ENCODE results near the gene RPA3.
"Not testable (repeated sequence)": the region's sequence is repeated elsewhere in the genome, so short reads cannot be mapped to it uniquely, and the experiment has no call there.

Gene RPA3

DNA sequence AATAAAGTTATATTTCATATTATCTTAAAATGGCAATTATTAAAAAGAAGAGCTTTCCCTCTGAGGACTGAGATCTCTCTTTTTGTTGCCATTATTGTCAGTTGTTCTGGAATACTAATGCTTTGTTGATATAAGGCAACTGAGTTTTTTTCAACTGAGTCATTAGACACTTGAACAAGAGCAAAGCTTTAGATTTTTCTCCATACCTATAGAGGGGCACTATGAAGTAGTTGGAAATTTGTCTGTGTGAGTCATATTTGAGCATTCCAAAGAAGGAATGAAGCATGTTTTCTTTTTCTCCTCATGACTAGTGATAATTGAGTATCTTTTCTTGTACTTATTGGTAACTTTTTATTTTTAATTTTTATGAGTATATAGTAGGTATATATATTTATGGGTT, 24.5 kb downstream of the RPA3 start:
- H3K36me3 Mint-ChIP-seq (ENCODE audit: low read depth): peaks cover 28% of the 10 kb centered on the region
- H3K27me3 Mint-ChIP-seq: no peaks in the 10 kb centered on the region
- H3K4me1 Mint-ChIP-seq (ENCODE audit: low read depth): peaks cover 18% of the 10 kb centered on the region
- no peak for DNase-seq
- no peak overlapping the region for H3K27ac Mint-ChIP-seq
- H3K4me3 Mint-ChIP-seq: no peak overlapping the region
- H3K9me3 Mint-ChIP-seq: peaks cover 6% of the 10 kb centered on the region

GRCh38 chr7:7688956-7689355, 29.5 kb downstream of the RPA3 start:
- no peak for DNase-seq
- H3K36me3 Mint-ChIP-seq (ENCODE audit: low read depth): peaks cover 15% of the 10 kb centered on the region
- no peak overlapping the region for H3K4me3 Mint-ChIP-seq

DNA sequence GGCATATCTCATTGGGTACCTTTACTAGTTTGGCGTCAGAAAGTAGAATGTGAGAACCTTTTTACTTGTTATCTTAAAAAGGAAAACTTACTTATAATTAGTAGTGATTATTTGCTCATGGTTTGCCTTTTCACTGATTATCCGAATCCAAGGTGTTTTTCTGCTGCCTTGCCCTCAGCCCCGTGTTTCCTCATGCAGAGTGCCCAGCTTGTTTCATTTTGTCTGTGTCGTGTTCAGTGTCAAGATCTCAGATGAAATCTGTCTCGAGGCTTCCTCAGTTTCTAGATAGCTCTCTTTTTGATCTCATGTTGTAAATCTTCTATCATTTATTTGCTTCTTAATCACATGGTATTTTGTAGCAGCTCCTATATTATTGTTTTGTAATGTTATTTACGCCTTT, 30.1 kb downstream of the RPA3 start:
- Mint-ChIP-seq H3K4me3 (no peak overlapping the region), H3K9me3 (no peaks in the 10 kb centered on the region), H3K36me3 (ENCODE audit: low read depth) (peaks cover 15% of the 10 kb centered on the region), H3K27me3 (no peaks in the 10 kb centered on the region), H3K4me1 (ENCODE audit: low read depth) (peaks cover 17% of the 10 kb centered on the region), H3K27ac (no peak overlapping the region)
- DNase-seq: no peak

More at GRCh38 chr7:7688956-7689355, 29.5 kb downstream of the RPA3 start:
- Mint-ChIP-seq H3K27me3 (no peaks in the 10 kb centered on the region), H3K4me1 (ENCODE audit: low read depth) (peaks cover 17% of the 10 kb centered on the region), H3K9me3 (no peaks in the 10 kb centered on the region), H3K27ac (no peak overlapping the region)

DNA sequence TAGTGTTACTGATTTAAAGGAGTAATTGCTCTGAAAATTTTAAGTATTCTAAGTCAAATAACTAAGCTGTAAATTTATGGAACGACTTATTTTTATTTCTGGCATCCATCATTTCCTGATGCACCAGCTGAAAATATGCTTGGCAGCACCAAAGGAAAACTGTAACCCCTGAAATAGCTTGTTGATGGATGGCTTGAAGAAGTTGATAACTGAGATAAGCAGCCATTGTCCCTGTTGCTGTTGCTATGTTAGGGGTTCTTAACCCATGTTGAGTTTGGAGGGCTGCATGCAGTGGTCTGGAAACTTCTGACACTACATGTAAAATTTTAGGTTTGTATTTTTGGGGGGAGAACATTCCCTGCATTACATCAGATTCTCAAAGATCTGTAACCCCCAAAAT, 30.6 kb downstream of the RPA3 start:
- Mint-ChIP-seq H3K4me3 (no peak overlapping the region), H3K36me3 (ENCODE audit: low read depth) (peaks cover 15% of the 10 kb centered on the region), H3K9me3 (no peaks in the 10 kb centered on the region), H3K4me1 (ENCODE audit: low read depth) (peaks cover 21% of the 10 kb centered on the region), H3K27me3 (no peaks in the 10 kb centered on the region), H3K27ac (no peak overlapping the region)
- DNase-seq: no peak

GRCh38 chr7:7686811-7687508, 31.4 kb downstream of the RPA3 start:
- Mint-ChIP-seq H3K36me3 (ENCODE audit: low read depth) (peaks cover 9% of the 10 kb centered on the region), H3K4me1 (ENCODE audit: low read depth) (peaks cover 27% of the 10 kb centered on the region), H3K9me3 (no peaks in the 10 kb centered on the region), H3K27me3 (no peaks in the 10 kb centered on the region), H3K4me3 (no peak overlapping the region), H3K27ac (no peak overlapping the region)
- no peak for DNase-seq

GRCh38 chr7:7682861-7683260, 35.5 kb downstream of the RPA3 start:
- Mint-ChIP-seq H3K4me1 (ENCODE audit: low read depth) (peaks cover 41% of the 10 kb centered on the region), H3K27me3 (no peaks in the 10 kb centered on the region), H3K36me3 (ENCODE audit: low read depth) (peaks cover 10% of the 10 kb centered on the region), H3K9me3 (peaks cover 2% of the 10 kb centered on the region), H3K27ac (no peak overlapping the region), H3K4me3 (no peak overlapping the region)
- no peak for DNase-seq

DNA sequence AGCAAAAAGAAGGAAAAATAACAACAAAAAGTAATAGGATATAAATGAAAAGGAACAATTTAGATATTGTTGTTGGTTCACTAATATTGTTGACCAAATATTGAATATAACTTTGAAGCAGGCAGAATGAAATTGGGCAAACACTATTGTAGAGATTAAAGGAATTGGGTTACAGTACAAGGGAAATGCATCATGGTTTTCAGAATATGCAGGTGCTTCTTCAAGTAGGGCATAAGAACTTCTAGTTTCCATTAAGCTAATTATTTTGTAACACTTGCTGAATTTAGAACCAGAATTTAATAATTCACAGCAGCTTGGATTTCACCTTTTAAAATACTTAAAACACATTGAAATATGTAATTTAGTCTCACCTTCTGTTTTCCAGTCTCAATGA, 36.5 kb downstream of the RPA3 start:
- Mint-ChIP-seq H3K9me3 (peaks cover 7% of the 10 kb centered on the region), H3K36me3 (ENCODE audit: low read depth) (peaks cover 10% of the 10 kb centered on the region), H3K27me3 (no peaks in the 10 kb centered on the region), H3K4me1 (ENCODE audit: low read depth) (peaks cover 35% of the 10 kb centered on the region), H3K4me3 (no peak overlapping the region), H3K27ac (no peak overlapping the region)
- no peak for DNase-seq

GRCh38 chr7:7681191-7681935, 37.0 kb downstream of the RPA3 start:
- Mint-ChIP-seq H3K27me3 (no peaks in the 10 kb centered on the region), H3K9me3 (peaks cover 7% of the 10 kb centered on the region), H3K27ac (no peak overlapping the region), H3K4me3 (no peak overlapping the region), H3K36me3 (ENCODE audit: low read depth) (peaks cover 8% of the 10 kb centered on the region), H3K4me1 (ENCODE audit: low read depth) (peaks cover 30% of the 10 kb centered on the region)
- DNase-seq: no peak

DNA sequence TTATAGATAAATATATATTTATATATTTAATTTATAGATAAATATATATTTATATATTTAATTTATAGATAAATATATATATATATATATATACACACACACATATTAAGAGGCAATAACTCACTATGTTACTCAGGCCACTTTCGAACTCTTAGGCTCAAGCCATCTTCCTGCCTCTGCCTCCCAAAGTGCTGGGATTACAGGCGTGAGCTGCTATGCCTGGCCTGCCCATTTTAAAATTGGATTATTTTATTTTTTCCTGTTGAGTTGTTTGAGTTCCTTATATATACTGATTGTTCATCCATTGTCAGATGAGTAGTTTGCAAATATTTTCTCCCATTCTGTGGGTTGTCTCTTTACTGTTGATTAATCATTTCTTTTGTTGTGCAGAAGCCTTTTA, 38.8 kb downstream of the RPA3 start:
- Mint-ChIP-seq H3K36me3 (ENCODE audit: low read depth) (peaks cover 23% of the 10 kb centered on the region), H3K4me1 (ENCODE audit: low read depth) (peaks cover 33% of the 10 kb centered on the region)
- not testable (repeated sequence) for H3K27ac Mint-ChIP-seq, H3K27me3 Mint-ChIP-seq, H3K4me3 Mint-ChIP-seq, H3K9me3 Mint-ChIP-seq, DNase-seq

DNA sequence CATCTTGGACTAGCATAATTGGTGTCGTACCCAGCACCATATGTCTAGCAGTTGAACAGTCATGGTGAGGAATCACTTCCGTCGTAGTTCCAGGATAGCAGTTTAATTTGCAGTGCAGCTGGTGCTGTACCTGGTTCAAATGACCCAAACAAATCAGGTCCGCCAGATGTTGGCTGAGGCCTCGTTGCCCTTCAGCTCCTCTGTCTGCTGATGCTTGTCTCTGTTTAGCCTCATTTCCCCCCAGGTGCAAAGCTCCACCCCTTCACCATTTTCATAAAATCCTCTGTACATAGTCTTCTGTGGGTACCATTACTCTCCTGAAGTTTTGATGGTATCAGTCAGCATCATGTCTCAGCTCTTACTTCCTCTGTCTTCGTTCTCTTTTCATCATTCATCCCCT, 42.7 kb downstream of the RPA3 start:
- H3K27me3 Mint-ChIP-seq: no peaks in the 10 kb centered on the region
- H3K27ac Mint-ChIP-seq: peak overlapping the region; percentile 27
- peaks cover 18% of the 10 kb centered on the region for H3K9me3 Mint-ChIP-seq
- H3K4me1 Mint-ChIP-seq (ENCODE audit: low read depth): peaks cover 45% of the 10 kb centered on the region
- no peak overlapping the region for H3K4me3 Mint-ChIP-seq
- DNase-seq: no peak
- peaks cover 49% of the 10 kb centered on the region for H3K36me3 Mint-ChIP-seq (ENCODE audit: low read depth)

DNA sequence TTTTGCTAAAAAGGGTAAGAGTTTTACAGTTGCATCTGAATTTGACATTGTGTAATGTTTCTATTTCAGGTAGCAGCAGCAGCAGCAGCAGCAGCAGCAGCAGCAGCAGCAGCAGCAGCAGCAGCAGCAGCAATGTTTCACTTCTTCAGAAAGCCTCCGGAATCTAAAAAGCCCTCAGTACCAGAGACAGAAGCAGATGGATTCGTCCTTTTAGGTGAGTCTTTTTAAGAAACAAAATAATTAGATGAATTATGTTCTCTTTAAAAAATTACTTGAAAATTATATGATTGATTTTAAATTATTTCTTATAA, 45.2 kb downstream of the RPA3 start:
- peaks cover 27% of the 10 kb centered on the region for H3K9me3 Mint-ChIP-seq
- H3K4me3 Mint-ChIP-seq: peak overlapping the region; percentile 55
- H3K27me3 Mint-ChIP-seq: no peaks in the 10 kb centered on the region
- peaks cover 54% of the 10 kb centered on the region for H3K4me1 Mint-ChIP-seq (ENCODE audit: low read depth)
- H3K27ac Mint-ChIP-seq: peak overlapping the region; percentile 93
- H3K36me3 Mint-ChIP-seq (ENCODE audit: low read depth): peaks cover 66% of the 10 kb centered on the region
- no peak for DNase-seq

DNA sequence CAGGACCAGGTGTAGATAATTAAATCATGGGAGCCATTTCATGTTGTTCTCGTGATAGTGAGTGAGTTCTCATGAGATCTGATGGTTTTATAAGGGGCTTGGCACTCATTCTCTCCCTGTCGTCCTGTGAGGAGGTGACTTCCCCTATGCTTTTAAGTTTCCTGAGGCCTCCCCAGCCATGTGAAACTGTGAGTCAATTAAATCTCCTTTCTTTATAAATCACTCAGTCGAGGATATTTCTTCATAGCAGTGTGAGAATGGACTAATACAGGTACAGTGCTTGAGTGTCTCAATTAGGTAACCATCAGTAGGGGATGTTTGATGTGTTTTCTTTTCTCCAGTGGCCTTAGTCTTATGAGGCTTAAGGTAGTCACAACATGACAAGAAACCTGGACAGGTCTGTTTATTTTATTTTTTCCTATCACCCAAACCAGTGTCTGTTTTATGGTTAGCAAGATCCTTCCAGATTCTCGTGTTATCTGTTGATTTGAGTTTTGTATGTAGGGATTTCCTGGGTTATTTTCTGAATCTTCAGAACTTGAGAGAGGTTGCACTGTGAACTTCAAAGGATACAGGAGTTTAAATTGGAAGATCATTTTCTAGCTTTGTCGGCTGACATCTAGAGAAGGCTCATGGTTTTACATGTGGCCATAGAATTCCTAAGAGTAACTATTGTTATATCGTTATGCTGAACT, 45.7 kb downstream of the RPA3 start:
- no peak for DNase-seq
- Mint-ChIP-seq H3K27me3 (no peaks in the 10 kb centered on the region), H3K36me3 (ENCODE audit: low read depth) (peaks cover 66% of the 10 kb centered on the region), H3K4me1 (ENCODE audit: low read depth) (peaks cover 54% of the 10 kb centered on the region), H3K9me3 (peaks cover 23% of the 10 kb centered on the region), H3K4me3 (peak overlapping the region; percentile 55), H3K27ac (peak overlapping the region; percentile 93)

DNA sequence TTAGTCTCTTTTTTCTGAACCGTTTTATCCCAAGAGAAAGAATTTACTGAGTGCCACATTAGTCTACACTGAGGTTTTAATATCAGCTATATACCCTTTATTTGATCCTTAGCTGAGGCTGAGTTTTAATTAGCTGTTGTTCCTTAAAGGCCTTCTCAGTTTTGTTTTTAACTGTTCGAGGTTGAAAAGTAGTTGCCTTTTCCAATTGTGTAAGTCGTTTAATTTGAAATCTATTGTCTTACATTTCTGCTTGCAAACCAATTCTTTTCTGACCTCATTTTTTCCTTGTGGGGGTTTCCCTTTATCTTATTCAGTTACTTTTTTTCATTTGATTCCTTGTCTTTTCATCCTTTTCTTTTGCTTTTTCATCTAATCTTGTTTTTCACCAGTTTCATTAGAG, 47.0 kb downstream of the RPA3 start:
- peak overlapping the region; percentile 93 for H3K27ac Mint-ChIP-seq
- peaks cover 55% of the 10 kb centered on the region for H3K4me1 Mint-ChIP-seq (ENCODE audit: low read depth)
- H3K4me3 Mint-ChIP-seq: peak overlapping the region; percentile 55
- no peak for DNase-seq
- H3K27me3 Mint-ChIP-seq: no peaks in the 10 kb centered on the region
- H3K9me3 Mint-ChIP-seq: peaks cover 20% of the 10 kb centered on the region
- H3K36me3 Mint-ChIP-seq (ENCODE audit: low read depth): peaks cover 64% of the 10 kb centered on the region

- H3K4me3 Mint-ChIP-seq: no peak overlapping the region
- H3K36me3 Mint-ChIP-seq (ENCODE audit: low read depth): peaks cover 59% of the 10 kb centered on the region
- H3K4me1 Mint-ChIP-seq (ENCODE audit: low read depth): peaks cover 50% of the 10 kb centered on the region
- peaks cover 17% of the 10 kb centered on the region for H3K9me3 Mint-ChIP-seq
- H3K27me3 Mint-ChIP-seq: no peaks in the 10 kb centered on the region
- H3K27ac Mint-ChIP-seq: peak overlapping the region; percentile 57
- no peak for DNase-seq
Observed at GRCh38 chr7:7670490-7670889, 47.9 kb downstream of the RPA3 start.

DNA sequence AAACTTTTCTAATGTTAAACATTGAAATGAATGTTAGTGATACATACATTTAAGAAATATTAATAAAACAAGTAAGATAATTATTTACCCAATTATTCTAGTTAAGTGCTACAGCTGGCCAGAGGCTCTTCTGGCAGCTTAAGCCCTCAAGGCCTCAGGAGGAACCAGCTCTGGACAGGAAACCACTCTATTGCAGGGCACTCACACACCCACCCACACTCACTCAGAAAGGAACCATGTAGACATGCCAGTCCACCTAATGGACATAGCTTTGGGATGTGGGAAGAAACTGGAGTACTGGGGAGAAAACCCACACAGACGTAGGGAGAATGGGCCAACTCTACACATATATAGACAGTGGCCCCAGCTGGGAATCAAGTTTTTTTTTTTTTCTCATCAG, 49.7 kb downstream of the RPA3 start:
- Mint-ChIP-seq H3K27me3 (no peaks in the 10 kb centered on the region), H3K4me3 (no peak overlapping the region), H3K9me3 (peaks cover 17% of the 10 kb centered on the region), H3K27ac (no peak overlapping the region), H3K4me1 (ENCODE audit: low read depth) (peaks cover 55% of the 10 kb centered on the region), H3K36me3 (ENCODE audit: low read depth) (peaks cover 45% of the 10 kb centered on the region)
- DNase-seq: no peak

All from activated T-cell treated with anti-CD3 and anti-CD28 coated beads, Interleukin-2, amount 50 U/mL, for 24 hours (primary cell).